Measurements from ENCODE around the gene FBXO3. TPM values are rescaled to one million over a fixed set of nuclear protein-coding genes. Genes with fewer than 3 reads are reported as not detected.
A peak's percentile ranks its signal among the peaks of the same experiment; 100 is the strongest.

The FBXO3 gene
- total RNA-seq, 1 experiment from 2014 or later: 18.9 TPM

- no peak overlapping the region for H3K4ac ChIP-seq (ENCODE audit: low read depth, low read length)
- peak overlapping the region; percentile 26; the same call in 1 of the 2 replicates for H3K14ac ChIP-seq (ENCODE audit: insufficient read depth, low read length)
- no peak overlapping the region for H3K23ac ChIP-seq (ENCODE audit: insufficient read length, low read depth, low read length)
- H3K56ac ChIP-seq (ENCODE audit: insufficient read length, low read depth, low read length): no peak overlapping the region
- no peak overlapping the region for H3T11ph ChIP-seq (ENCODE audit: low read length)
- no CpG with 5 or more reads among the region's 53 CpGs for WGBS (ENCODE audit: extremely low coverage, insufficient read length, low lambda C conversion rate)
- no peak overlapping the region for H4K5ac ChIP-seq (ENCODE audit: insufficient read length, low read depth, low read length)
- DNase-seq: no peak
- no peak overlapping the region for H4K8ac ChIP-seq (replicated peaks; ENCODE audit: insufficient read length, low read depth, low read length)
- TF ChIP-seq, protein P1, sequence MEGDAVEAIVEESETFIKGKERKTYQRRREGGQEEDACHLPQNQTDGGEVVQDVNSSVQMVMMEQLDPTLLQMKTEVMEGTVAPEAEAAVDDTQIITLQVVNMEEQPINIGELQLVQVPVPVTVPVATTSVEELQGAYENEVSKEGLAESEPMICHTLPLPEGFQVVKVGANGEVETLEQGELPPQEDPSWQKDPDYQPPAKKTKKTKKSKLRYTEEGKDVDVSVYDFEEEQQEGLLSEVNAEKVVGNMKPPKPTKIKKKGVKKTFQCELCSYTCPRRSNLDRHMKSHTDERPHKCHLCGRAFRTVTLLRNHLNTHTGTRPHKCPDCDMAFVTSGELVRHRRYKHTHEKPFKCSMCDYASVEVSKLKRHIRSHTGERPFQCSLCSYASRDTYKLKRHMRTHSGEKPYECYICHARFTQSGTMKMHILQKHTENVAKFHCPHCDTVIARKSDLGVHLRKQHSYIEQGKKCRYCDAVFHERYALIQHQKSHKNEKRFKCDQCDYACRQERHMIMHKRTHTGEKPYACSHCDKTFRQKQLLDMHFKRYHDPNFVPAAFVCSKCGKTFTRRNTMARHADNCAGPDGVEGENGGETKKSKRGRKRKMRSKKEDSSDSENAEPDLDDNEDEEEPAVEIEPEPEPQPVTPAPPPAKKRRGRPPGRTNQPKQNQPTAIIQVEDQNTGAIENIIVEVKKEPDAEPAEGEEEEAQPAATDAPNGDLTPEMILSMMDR (conservative IDR thresholded peaks at IDR 0.05): peak; percentile 24; the same call in 1 of the 3 replicates
- peaks cover 3% of the 10 kb centered on the region for H3K79me1 ChIP-seq (ENCODE audit: insufficient read depth, low read depth, low read length, poor library complexity, severe bottlenecking)
- peaks cover 6% of the 10 kb centered on the region for H3K27me3 Mint-ChIP-seq (ENCODE audit: low read depth)
- no peaks in the 10 kb centered on the region for H4K20me1 ChIP-seq (ENCODE audit: control insufficient read depth, insufficient read depth, insufficient read length)
- peak overlapping the region in 1 of 3 experiments; percentile 92; a peak in 3 of 7 replicates for H3K27ac Mint-ChIP-seq
- H2BK20ac ChIP-seq (ENCODE audit: low read depth, low read length, poor library complexity, severe bottlenecking): no peak overlapping the region
- H2AFZ ChIP-seq (ENCODE audit: low read length): no peak overlapping the region
- no peaks in the 10 kb centered on the region; the same call in 1 of the 2 replicates for H3K79me2 ChIP-seq (ENCODE audit: insufficient read depth, low read length)
- H3K4me2 ChIP-seq (ENCODE audit: insufficient read depth, insufficient read length, low read length): peak overlapping the region; percentile 52
- no peak overlapping the region for H2BK15ac ChIP-seq (ENCODE audit: low read depth, low read length)
- H3K23me2 ChIP-seq (ENCODE audit: insufficient read length, low read depth, low read length, poor library complexity, severe bottlenecking): no peaks in the 10 kb centered on the region
- no peaks in the 10 kb centered on the region; a peak in 1 of 5 replicates for H3K9me3 Mint-ChIP-seq
- H3K9me3 ChIP-seq (ENCODE audit: control insufficient read depth, low read depth, low read length): no peaks in the 10 kb centered on the region
- no peak overlapping the region for H2AK5ac ChIP-seq (ENCODE audit: insufficient read length, low read length)
- H3K27me3 ChIP-seq (ENCODE audit: insufficient read depth, low read length): no peaks in the 10 kb centered on the region; the same call in 1 of the 2 replicates
- H3K9ac ChIP-seq (ENCODE audit: extremely low read depth, insufficient read length, low read length): peak overlapping the region; percentile 64
- no peak overlapping the region for H2BK5ac ChIP-seq (ENCODE audit: insufficient read length, low read length)
- no peak overlapping the region for H3K27ac ChIP-seq (ENCODE audit: insufficient read length, low read depth, low read length)
- no peak overlapping the region for H4K91ac ChIP-seq (ENCODE audit: insufficient read length, low read depth, low read length)
- H3K36me3 Mint-ChIP-seq (ENCODE audit: insufficient read depth in 1 of 3, low read depth in 3 of 3): peaks cover 0 to 6% (median 3%) of the 10 kb centered on the region in 3 experiments; a peak in 4 of 7 replicates
- H3K4me3 Mint-ChIP-seq: peak overlapping the region; percentile 83 to 91
- H2BK12ac ChIP-seq (ENCODE audit: insufficient read length, low read depth, low read length): no peak overlapping the region
- H3K4me1 ChIP-seq (ENCODE audit: insufficient read depth, low read length): no peaks in the 10 kb centered on the region
- H3K18ac ChIP-seq (ENCODE audit: insufficient read length, low read depth, low read length): peak overlapping the region; percentile 68
- no peak overlapping the region for H2BK120ac ChIP-seq (ENCODE audit: low read depth, low read length, poor library complexity, severe bottlenecking)
- peaks cover 25 to 28% of the 10 kb centered on the region in 2 experiments for H3K4me1 Mint-ChIP-seq
Observed at GRCh38 chr11:33735271-33736147, 38.8 kb downstream of the FBXO3 start.

Measured in H9 (cell line).